Astrocyte (in vitro differentiated cells and primary cell): Measurements from ENCODE around the gene VSTM2L. TPM values are rescaled to one million over a fixed set of nuclear protein-coding genes. Genes with fewer than 3 reads are reported as not detected.

Experiments used
- DNase-seq: peaks from one replicate; pipeline ENCODE4 v3.0.0-alpha.2; 2010; ENCODE audit warnings: low read depth
- FAIRE-seq: peaks from 2 replicates; lab custom pipeline; 2011; peaks lifted over from hg19 to GRCh38; lab: Jason Lieb, UNC
- H2AFZ ChIP-seq: 2 replicates; pipeline ENCODE4 v1.6.0; 2012; ENCODE audit warnings: low read depth, low read length, inconsistent platforms
- H3K27ac ChIP-seq: 2 replicates; pipeline ENCODE4 v1.5.1; 2011; ENCODE audit warnings: low read depth, low read length, inconsistent platforms
- H3K27me3 ChIP-seq: 2 replicates; pipeline ENCODE4 v1.6.0; 2011; ENCODE audit warnings: low read length, inconsistent platforms; ENCODE audit not compliant: insufficient read depth
- H3K36me3 ChIP-seq: 2 replicates; pipeline ENCODE4 v1.5.1; 2011; ENCODE audit warnings: low read length, inconsistent platforms; ENCODE audit not compliant: insufficient read depth
- H3K4me1 ChIP-seq: 2 replicates; pipeline ENCODE4 v1.5.1; 2011; ENCODE audit warnings: low read length, inconsistent platforms; ENCODE audit not compliant: insufficient read depth
- H3K4me2 ChIP-seq: 2 replicates; pipeline ENCODE4 v1.6.0; 2012; ENCODE audit warnings: low read length, inconsistent platforms
- H3K4me3 ChIP-seq: 2 replicates; pipeline ENCODE4 v1.5.1; 2011; ENCODE audit warnings: low read depth, mild to moderate bottlenecking, low read length, inconsistent platforms; ENCODE audit not compliant: insufficient read depth
- H3K79me2 ChIP-seq: 2 replicates; pipeline ENCODE4 v1.6.0; 2012; ENCODE audit warnings: mild to moderate bottlenecking, low read length, inconsistent platforms; ENCODE audit not compliant: insufficient read depth
- H3K9ac ChIP-seq: 2 replicates; pipeline ENCODE4 v1.6.0; 2012; ENCODE audit warnings: mild to moderate bottlenecking, low read length, inconsistent platforms
- H3K9me3 ChIP-seq: 2 replicates; pipeline ENCODE4 v1.5.1; 2012; ENCODE audit warnings: low read depth, mild to moderate bottlenecking, low read length, inconsistent platforms; ENCODE audit not compliant: insufficient read depth
- H4K20me1 ChIP-seq: 2 replicates; pipeline ENCODE4 v1.6.0; 2012; ENCODE audit warnings: low read length, inconsistent platforms; ENCODE audit not compliant: insufficient read depth
- H3K27ac Mint-ChIP-seq: one replicate; pipeline ENCODE4 v1.8.0; 2021; ENCODE audit warnings: mild to moderate bottlenecking, mixed read lengths; ENCODE audit not compliant: unreplicated experiment
- H3K27me3 Mint-ChIP-seq: one replicate; pipeline ENCODE4 v1.8.0; 2021; ENCODE audit warnings: low read depth, mixed read lengths; ENCODE audit not compliant: unreplicated experiment
- H3K36me3 Mint-ChIP-seq: one replicate; pipeline ENCODE4 v1.8.0; 2021; ENCODE audit warnings: low read depth, mixed read lengths; ENCODE audit not compliant: unreplicated experiment
- H3K4me1 Mint-ChIP-seq: one replicate; pipeline ENCODE4 v1.8.0; 2021; ENCODE audit warnings: low read depth, mixed read lengths; ENCODE audit not compliant: unreplicated experiment
- H3K4me3 Mint-ChIP-seq: one replicate; pipeline ENCODE4 v1.8.0; 2021; ENCODE audit warnings: mild to moderate bottlenecking, moderate library complexity, mixed read lengths; ENCODE audit not compliant: unreplicated experiment
- H3K9me3 Mint-ChIP-seq: one replicate; pipeline ENCODE4 v1.8.0; 2021; ENCODE audit warnings: mild to moderate bottlenecking, mixed read lengths; ENCODE audit not compliant: unreplicated experiment
- CTCF ChIP-seq: IDR thresholded peaks from 2 replicates; pipeline ENCODE4 v1.5.1; 2011; ENCODE audit warnings: low read depth, mild to moderate bottlenecking, inconsistent platforms, low read length, moderate library complexity; ENCODE audit not compliant: insufficient read depth
- EZH2 ChIP-seq: IDR thresholded peaks from 2 replicates; pipeline ENCODE4 v1.6.1; 2012; ENCODE audit warnings: mild to moderate bottlenecking, low read length, inconsistent platforms; ENCODE audit not compliant: insufficient read depth
- total RNA-seq: library from RNA; stranded (reverse); gene quantifications from 2 replicates; pipeline ENCODE4 v1.2.1, GENCODE V29; 2021

Gene VSTM2L
- total RNA-seq, 1 donor from 2014 or later, result 18.5 TPM

GRCh38 chr20:37901654-37902503 lies 1.0 kb upstream of the VSTM2L start:
- Histone ChIP-seq H2AFZ (no peak overlapping the region), H3K9ac (no peak overlapping the region), H3K27me3 (peaks cover 15% of the 10 kb centered on the region), H3K4me3 (peak overlapping the region; percentile 17), H3K36me3 (no peaks in the 10 kb centered on the region), H3K27ac (no peak overlapping the region), H3K79me2 (no peaks in the 10 kb centered on the region), H3K4me1 (peaks cover 19% of the 10 kb centered on the region), H3K9me3 (no peaks in the 10 kb centered on the region), H3K4me2 (peak overlapping the region; percentile 74), H4K20me1 (peaks cover 34% of the 10 kb centered on the region)
- peak; percentile 26 for TF ChIP-seq CTCF
- peak; percentile 10 for TF ChIP-seq EZH2
- H3K27ac Mint-ChIP-seq, result no peak overlapping the region
- DNase-seq, result peak; percentile 64
- H3K4me3 Mint-ChIP-seq, result peak overlapping the region; percentile 86
- H3K36me3 Mint-ChIP-seq, result no peaks in the 10 kb centered on the region
- FAIRE-seq, result no peak
- peaks cover 22% of the 10 kb centered on the region for H3K27me3 Mint-ChIP-seq
- no peaks in the 10 kb centered on the region for H3K9me3 Mint-ChIP-seq
- peaks cover 16% of the 10 kb centered on the region for H3K4me1 Mint-ChIP-seq

GRCh38 chr20:37903317-37904007 lies 535 bp downstream of the VSTM2L start:
- Histone ChIP-seq H3K4me3 (peak overlapping the region; percentile 31), H3K27ac (no peak overlapping the region), H3K4me2 (peak overlapping the region; percentile 74), H3K79me2 (no peaks in the 10 kb centered on the region), H2AFZ (peak overlapping the region; percentile 28), H3K9ac (no peak overlapping the region), H3K36me3 (no peaks in the 10 kb centered on the region), H4K20me1 (peaks cover 34% of the 10 kb centered on the region), H3K9me3 (no peaks in the 10 kb centered on the region), H3K4me1 (peaks cover 20% of the 10 kb centered on the region), H3K27me3 (peaks cover 15% of the 10 kb centered on the region)
- peaks cover 20% of the 10 kb centered on the region for H3K27me3 Mint-ChIP-seq
- H3K9me3 Mint-ChIP-seq, result peaks cover 3% of the 10 kb centered on the region
- H3K4me3 Mint-ChIP-seq, result peak overlapping the region; percentile 94
- peak overlapping the region; percentile 81 for H3K27ac Mint-ChIP-seq
- H3K36me3 Mint-ChIP-seq, result no peaks in the 10 kb centered on the region
- DNase-seq (no peak), FAIRE-seq (no peak)
- H3K4me1 Mint-ChIP-seq, result peaks cover 28% of the 10 kb centered on the region
- TF ChIP-seq CTCF (peak; percentile 6), EZH2 (peak; percentile 59)
